ENCODE data around the gene ATPAF1. TPM values are rescaled to one million over a fixed set of nuclear protein-coding genes. Genes with fewer than 3 reads are reported as not detected.

ATPAF1 gene
- total and polyA plus RNA-seq, 9 of the 15 experiments (the other 6 are each of a cell fraction or from before 2014, with no cell fraction given) = 6.3 to 56.2 (median 27.4) TPM

DNA sequence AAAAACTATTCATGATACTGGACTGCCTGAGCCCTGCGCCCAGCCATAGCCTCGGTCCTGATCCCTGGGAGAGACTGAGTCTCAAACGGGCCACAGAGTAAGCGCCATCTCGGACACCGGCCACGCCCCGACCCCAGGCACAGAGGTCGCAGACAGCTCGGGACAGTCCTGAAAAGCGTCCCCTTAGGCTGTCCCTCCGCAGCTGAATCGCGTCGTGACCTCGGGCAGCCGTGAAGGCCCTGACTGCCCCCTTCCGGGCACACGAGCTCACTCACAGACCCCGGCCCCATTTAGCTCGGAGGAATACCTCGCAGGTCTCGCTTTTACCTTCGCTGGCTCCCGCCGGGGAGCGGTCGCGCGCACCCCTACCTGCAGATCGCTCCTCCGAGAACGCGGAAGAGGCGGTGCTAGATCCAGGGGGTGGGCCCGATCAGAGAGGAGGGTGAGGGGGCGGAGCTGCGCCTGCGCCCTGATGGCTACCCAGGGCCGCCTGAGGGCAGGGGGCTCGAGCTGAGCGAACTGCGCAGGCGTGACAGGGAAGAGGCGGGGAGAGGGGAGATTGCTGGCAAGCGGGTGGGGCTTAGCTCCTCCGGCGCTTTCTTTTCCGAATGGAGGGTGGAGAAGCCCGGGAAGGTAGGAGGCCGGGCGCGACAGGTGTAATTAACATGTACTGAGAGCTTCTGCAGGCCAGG is 64.2 kb downstream of the ATPAF1 start, which contains the start of gene MKNK1 (continued):
- TF ChIP-seq TSHZ1 (CRISPR knock-in tag; IDR thresholded peaks at IDR 0.05) (no peak), SMAD1 (IDR thresholded peaks at IDR 0.05; ENCODE audit: low read depth, low read length, partially characterized antibody) (no peak), PPARD (CRISPR knock-in tag; IDR thresholded peaks at IDR 0.05) (no peak), ZBED1 (IDR thresholded peaks at IDR 0.05) (no peak; the same call in 1 of the 2 replicates), HDGF (IDR thresholded peaks at IDR 0.05) (no peak), PTRF (tag; IDR thresholded peaks at IDR 0.05) (no peak), XRCC3 (IDR thresholded peaks at IDR 0.05) (no peak), GTF2F1 (IDR thresholded peaks at IDR 0.05; ENCODE audit: low read depth, low read length) (no peak), ETV1 (tag; conservative IDR thresholded peaks at IDR 0.05; ENCODE audit: low read depth) (no peak), FOXP4 (CRISPR knock-in tag; IDR thresholded peaks at IDR 0.05; ENCODE audit: borderline replicate concordance) (0 out of 2 replicates have a peak, but pooled peaks have one; percentile 54)
- TF ChIP-seq, protein P1, sequence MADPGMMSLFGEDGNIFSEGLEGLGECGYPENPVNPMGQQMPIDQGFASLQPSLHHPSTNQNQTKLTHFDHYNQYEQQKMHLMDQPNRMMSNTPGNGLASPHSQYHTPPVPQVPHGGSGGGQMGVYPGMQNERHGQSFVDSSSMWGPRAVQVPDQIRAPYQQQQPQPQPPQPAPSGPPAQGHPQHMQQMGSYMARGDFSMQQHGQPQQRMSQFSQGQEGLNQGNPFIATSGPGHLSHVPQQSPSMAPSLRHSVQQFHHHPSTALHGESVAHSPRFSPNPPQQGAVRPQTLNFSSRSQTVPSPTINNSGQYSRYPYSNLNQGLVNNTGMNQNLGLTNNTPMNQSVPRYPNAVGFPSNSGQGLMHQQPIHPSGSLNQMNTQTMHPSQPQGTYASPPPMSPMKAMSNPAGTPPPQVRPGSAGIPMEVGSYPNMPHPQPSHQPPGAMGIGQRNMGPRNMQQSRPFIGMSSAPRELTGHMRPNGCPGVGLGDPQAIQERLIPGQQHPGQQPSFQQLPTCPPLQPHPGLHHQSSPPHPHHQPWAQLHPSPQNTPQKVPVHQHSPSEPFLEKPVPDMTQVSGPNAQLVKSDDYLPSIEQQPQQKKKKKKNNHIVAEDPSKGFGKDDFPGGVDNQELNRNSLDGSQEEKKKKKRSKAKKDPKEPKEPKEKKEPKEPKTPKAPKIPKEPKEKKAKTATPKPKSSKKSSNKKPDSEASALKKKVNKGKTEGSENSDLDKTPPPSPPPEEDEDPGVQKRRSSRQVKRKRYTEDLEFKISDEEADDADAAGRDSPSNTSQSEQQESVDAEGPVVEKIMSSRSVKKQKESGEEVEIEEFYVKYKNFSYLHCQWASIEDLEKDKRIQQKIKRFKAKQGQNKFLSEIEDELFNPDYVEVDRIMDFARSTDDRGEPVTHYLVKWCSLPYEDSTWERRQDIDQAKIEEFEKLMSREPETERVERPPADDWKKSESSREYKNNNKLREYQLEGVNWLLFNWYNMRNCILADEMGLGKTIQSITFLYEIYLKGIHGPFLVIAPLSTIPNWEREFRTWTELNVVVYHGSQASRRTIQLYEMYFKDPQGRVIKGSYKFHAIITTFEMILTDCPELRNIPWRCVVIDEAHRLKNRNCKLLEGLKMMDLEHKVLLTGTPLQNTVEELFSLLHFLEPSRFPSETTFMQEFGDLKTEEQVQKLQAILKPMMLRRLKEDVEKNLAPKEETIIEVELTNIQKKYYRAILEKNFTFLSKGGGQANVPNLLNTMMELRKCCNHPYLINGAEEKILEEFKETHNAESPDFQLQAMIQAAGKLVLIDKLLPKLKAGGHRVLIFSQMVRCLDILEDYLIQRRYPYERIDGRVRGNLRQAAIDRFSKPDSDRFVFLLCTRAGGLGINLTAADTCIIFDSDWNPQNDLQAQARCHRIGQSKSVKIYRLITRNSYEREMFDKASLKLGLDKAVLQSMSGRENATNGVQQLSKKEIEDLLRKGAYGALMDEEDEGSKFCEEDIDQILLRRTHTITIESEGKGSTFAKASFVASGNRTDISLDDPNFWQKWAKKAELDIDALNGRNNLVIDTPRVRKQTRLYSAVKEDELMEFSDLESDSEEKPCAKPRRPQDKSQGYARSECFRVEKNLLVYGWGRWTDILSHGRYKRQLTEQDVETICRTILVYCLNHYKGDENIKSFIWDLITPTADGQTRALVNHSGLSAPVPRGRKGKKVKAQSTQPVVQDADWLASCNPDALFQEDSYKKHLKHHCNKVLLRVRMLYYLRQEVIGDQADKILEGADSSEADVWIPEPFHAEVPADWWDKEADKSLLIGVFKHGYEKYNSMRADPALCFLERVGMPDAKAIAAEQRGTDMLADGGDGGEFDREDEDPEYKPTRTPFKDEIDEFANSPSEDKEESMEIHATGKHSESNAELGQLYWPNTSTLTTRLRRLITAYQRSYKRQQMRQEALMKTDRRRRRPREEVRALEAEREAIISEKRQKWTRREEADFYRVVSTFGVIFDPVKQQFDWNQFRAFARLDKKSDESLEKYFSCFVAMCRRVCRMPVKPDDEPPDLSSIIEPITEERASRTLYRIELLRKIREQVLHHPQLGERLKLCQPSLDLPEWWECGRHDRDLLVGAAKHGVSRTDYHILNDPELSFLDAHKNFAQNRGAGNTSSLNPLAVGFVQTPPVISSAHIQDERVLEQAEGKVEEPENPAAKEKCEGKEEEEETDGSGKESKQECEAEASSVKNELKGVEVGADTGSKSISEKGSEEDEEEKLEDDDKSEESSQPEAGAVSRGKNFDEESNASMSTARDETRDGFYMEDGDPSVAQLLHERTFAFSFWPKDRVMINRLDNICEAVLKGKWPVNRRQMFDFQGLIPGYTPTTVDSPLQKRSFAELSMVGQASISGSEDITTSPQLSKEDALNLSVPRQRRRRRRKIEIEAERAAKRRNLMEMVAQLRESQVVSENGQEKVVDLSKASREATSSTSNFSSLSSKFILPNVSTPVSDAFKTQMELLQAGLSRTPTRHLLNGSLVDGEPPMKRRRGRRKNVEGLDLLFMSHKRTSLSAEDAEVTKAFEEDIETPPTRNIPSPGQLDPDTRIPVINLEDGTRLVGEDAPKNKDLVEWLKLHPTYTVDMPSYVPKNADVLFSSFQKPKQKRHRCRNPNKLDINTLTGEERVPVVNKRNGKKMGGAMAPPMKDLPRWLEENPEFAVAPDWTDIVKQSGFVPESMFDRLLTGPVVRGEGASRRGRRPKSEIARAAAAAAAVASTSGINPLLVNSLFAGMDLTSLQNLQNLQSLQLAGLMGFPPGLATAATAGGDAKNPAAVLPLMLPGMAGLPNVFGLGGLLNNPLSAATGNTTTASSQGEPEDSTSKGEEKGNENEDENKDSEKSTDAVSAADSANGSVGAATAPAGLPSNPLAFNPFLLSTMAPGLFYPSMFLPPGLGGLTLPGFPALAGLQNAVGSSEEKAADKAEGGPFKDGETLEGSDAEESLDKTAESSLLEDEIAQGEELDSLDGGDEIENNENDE (IDR thresholded peaks at IDR 0.05; ENCODE audit: low read depth, low read length) = no peak

Measured in K562 (cell line).